Posterior vena cava (tissue), 2 donors: ENCODE data around the gene TMEM154. TPM values are rescaled to one million over a fixed set of nuclear protein-coding genes. Genes with fewer than 3 reads are reported as not detected.

Experiments used
- DNase-seq: peaks from one replicate; pipeline ENCODE4 v3.0.0-alpha.2; 2020; ENCODE audit warnings: low spot score
- intact Hi-C, 2 donors: fragments of 100-400 bp; cut with DNase I; formaldehyde crosslinking; loops; one replicate each; pipeline versions ENCODE4 v1.14.1 to v1.14.2; 2022 to 2023
- total RNA-seq, 2 donors: library from RNA; stranded (reverse); fragmentation: NEBNext Ultra II Directional; extraction: Animal tissue kit (Norgen Biotek cat#: 25700); gene quantifications; one replicate each; pipeline ENCODE4 v1.2.1, GENCODE V29; 2021
- donor health status: DM: yes; HTN: yes; CAD: no.
- donor health status: DM: yes; HTN: yes; CAD: no.

TMEM154 gene
- total RNA-seq, 2 donors from 2014 or later = 1.5 to 4.0 TPM

GRCh38 chr4:152697284-152698088 is 17.7 kb upstream of the TMEM154 start:
- no peak for DNase-seq
- intact Hi-C loops = no loop called here

DNA sequence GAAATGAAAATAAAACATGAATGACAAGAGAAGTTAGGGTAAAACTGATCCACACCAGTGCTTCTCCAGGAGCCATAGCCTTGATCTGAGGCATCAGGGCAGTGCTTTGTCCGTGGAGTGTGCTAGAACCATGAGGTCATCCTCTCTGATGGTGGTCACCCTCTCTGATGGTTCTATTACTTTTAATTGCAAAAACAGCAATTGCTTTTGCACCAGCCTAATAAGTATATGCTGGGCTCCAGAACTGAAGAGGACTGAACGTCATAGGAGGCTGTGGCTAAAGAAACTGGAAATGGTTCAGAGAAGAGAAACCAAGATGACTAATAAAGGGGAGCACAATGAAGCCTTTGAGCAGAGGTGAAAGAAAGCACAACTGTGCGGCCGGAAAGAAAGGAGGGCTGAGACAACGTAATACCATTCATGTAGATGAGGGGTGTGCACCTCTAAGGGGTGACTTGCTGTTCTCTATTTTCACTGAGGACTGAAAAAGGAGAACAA is 17.0 kb upstream of the TMEM154 start:
- intact Hi-C loops = no loop called here

GRCh38 chr4:152693871-152694270 is 14.1 kb upstream of the TMEM154 start:
- intact Hi-C loops = no loop called here

More for the DNA sequence above, 17.0 kb upstream of the TMEM154 start:
- no peak for DNase-seq

DNA sequence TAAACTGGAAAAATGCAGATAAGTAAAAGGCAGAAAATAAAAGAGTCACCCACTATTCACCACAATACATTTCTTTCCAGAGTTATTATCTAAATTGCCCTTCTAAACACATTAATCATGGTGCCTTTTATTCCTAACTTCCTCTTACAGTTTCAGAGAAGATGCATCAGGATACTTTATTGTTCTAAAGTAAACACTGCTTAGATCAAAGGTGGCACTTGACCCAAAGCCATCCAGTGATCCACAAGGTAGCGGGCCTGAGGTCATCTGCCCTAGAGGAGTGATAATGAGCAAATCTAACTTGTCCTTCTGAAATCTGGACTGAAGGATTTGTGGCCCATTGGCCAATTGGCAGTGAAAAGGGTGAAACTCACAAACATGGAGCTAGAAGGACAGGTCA is 12.0 kb upstream of the TMEM154 start:
- DNase-seq = no peak
- intact Hi-C loops = no loop called here

More at GRCh38 chr4:152693871-152694270, 14.1 kb upstream of the TMEM154 start:
- no peak for DNase-seq

DNA sequence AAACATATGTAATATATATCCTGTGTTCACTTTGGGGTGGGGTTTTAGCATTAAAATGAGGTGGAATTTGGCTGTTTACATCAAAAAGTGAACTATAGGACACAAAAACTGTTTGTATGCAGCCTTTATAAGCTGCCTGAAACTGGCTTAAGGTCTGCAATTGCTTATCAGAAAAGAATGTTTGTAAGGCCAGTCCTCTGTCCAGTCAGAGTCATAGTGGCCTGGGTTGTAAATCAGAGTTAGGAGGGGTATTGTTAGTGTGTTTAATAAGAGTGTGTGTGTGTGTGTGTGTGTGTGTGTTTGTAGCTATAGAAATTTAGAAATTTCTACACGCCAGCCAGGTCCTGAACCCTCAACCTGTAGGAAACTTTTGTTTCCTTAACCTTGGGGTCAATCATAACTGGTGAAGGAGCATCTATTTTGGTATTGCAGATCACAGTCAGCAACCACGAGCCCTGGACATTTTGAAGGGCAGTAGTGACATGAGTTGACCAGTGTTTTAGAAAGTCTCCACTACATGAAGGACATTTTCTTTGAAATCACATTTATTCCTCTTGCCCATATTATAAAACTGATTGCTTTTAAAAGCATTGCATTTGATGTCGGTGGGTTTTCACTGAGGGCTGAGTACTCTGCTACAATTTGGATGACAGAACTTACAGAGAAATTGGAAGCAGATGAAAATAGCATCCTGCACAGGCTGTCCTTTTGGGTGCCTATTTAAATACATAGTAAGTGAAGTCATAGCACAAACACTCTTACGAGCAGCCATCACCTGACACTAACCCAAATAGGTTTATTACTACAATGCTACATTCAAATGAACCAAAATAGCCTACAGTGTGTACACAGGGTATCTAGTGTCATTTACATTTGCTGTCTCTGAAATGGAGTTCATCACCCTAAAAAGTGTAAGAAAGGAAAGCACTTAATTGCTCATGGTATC is 11.2 kb upstream of the TMEM154 start:
- intact Hi-C loops = no loop called here
- DNase-seq = no peak

- no peak for DNase-seq
- intact Hi-C loops = no loop called here
These were observed 10.1 kb upstream of the TMEM154 start for GRCh38 chr4:152689615-152690501.

DNA sequence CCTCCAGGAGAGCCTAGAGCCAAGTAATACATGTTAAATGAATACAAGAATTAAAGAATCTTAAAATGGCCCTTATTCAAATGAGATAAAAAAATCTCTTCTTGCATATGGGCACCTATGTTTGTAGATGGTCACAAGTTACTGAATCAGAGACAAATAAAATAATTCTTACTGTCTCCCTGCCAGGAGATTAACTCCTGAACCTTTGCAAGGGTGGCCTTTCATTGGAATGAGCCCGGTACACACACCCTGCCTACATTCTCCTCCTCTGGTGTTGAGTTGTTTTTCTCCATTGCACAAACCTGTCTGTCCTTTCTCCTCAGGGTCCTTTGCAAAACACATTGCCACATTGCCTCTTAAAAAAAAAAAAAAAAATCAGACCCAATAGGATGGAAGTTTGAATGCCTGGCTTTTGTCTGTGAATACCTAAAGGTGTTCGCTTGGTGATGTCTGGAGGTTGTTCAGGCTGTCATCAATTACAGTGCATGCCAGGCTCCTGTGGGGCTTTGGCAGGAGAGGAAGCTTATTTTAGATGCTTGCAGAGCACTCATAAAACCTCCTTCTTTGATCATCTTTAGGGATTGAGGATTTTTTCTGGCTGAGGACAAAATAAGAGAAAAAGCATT is 8.3 kb upstream of the TMEM154 start:
- DNase-seq = no peak
- intact Hi-C loops = no loop called here

- DNase-seq = no peak
- intact Hi-C loops = no loop called here
These were observed 6.7 kb upstream of the TMEM154 start for GRCh38 chr4:152686452-152687013.

GRCh38 chr4:152684587-152684986 is 4.8 kb upstream of the TMEM154 start:
- intact Hi-C loops = no loop called here
- DNase-seq = no peak

GRCh38 chr4:152684007-152684406 is 4.2 kb upstream of the TMEM154 start:
- intact Hi-C loops = no loop called here
- no peak for DNase-seq

DNA sequence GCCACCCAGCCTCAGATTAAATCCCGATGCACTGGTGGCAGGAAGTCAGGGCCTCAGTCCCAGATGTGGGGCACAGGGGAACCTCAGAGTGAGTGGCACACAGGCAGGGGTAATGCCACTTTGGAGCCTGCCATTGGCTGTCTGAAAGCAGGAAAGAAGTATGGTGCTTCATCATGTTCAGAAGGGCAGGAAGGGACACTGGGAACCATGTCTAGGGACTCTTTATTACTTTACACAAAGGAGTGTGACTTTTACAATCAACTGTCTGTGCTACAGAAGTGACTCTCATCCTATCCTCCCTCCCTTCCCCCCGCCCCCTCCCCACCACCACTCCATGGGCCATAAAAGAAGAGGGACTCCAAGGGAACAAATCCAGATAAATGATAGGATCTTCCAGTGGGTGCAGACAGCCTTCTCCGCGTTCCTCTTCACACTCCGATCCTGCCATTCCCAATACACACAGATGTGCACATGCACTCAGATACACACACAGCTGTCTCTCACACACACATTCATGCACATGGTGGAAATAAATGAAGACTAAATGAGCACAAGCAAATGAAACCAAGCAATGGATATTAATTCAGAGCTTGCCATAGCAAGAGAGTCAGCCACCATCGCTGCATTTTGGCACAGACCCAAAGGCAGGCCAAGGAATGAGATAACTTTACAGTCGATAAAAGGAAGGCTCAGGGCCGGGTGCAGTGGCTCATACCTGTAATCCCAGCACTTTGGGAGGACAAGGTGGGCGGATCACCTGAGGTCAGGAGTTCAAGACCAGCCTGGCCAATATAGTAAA is 2.5 kb upstream of the TMEM154 start:
- no peak for DNase-seq
- intact Hi-C loops = no loop called here

GRCh38 chr4:152680988-152681603 is 1.3 kb upstream of the TMEM154 start:
- DNase-seq = no peak
- intact Hi-C loops = no loop called here

GRCh38 chr4:152678841-152679240 is 956 bp downstream of the TMEM154 start:
- intact Hi-C loops = no loop called here
- DNase-seq = no peak

- no peak for DNase-seq
- intact Hi-C loops = no loop called here
These were observed 2.7 kb downstream of the TMEM154 start for GRCh38 chr4:152677117-152677516.

- intact Hi-C loops = no loop called here
- DNase-seq = no peak
These were observed 3.5 kb downstream of the TMEM154 start for GRCh38 chr4:152676052-152676854.

GRCh38 chr4:152674359-152674758 is 5.4 kb downstream of the TMEM154 start:
- intact Hi-C loops = no loop called here

More at GRCh38 chr4:152674359-152674758, 5.4 kb downstream of the TMEM154 start:
- no peak for DNase-seq
